Gastrocnemius medialis (tissue), 4 donors: ENCODE data around the gene RBM34.

Experiments used
- POLR2A ChIP-seq, 2 donors: fragments of 450-650 bp; IDR thresholded peaks; one replicate each; pipeline ENCODE4 v1.6.1; 2017; ENCODE audit warnings: antibody characterized with exemption in 2 of 2, mild to moderate bottlenecking in 2 of 2, moderate library complexity in 2 of 2
- TF ChIP-seq, protein P1 (sequence below), 5 experiments: fragments of 450-650 bp in 3 of 5; fragments of 200-600 bp in 2 of 5; sonication (generic) in 2 of 5; IDR thresholded peaks in 4 of 5; conservative IDR thresholded peaks in 1 of 5; 1 replicate in 4 of 5; 2 replicates in 1 of 5; pipeline ENCODE4 v1.5.1; 2016 to 2019; ENCODE audit warnings: antibody characterized with exemption in 5 of 5, mild to moderate bottlenecking in 3 of 5, moderate library complexity in 3 of 5

DNA sequence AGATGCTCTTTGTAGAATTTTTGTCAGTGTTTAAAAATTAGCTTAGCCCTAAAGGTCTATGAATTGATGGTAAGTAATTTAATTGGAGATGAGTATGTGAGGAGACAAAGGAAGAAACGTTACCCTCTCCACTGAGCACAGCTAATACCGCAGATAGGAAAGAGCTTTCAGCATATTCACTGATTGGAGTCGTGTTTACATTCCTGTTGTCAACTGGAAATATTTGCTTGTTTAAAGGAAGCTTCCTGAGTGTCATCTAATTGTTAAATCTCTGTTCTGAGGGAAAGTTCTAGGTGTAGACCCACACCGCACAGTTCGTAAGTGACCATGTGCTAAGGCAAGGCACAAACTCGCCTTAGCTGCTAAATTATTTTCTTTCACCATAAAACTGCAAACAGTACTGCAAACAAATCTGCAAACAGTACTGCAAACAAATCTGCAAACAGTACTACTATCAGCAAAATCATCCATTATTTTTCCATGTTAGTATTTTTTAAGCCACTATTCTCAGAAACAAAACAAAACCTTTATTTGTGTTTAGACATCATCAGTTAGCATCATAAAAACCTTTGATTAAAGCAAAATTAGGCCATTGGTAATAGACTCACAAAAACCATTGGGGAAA lies 65.0 kb downstream of the RBM34 start:
- TF ChIP-seq, protein P1, sequence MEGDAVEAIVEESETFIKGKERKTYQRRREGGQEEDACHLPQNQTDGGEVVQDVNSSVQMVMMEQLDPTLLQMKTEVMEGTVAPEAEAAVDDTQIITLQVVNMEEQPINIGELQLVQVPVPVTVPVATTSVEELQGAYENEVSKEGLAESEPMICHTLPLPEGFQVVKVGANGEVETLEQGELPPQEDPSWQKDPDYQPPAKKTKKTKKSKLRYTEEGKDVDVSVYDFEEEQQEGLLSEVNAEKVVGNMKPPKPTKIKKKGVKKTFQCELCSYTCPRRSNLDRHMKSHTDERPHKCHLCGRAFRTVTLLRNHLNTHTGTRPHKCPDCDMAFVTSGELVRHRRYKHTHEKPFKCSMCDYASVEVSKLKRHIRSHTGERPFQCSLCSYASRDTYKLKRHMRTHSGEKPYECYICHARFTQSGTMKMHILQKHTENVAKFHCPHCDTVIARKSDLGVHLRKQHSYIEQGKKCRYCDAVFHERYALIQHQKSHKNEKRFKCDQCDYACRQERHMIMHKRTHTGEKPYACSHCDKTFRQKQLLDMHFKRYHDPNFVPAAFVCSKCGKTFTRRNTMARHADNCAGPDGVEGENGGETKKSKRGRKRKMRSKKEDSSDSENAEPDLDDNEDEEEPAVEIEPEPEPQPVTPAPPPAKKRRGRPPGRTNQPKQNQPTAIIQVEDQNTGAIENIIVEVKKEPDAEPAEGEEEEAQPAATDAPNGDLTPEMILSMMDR (IDR thresholded peaks at IDR 0.05 in 4 of 5, conservative IDR thresholded peaks at IDR 0.05 in 1 of 5), result no peak
- TF ChIP-seq POLR2A (IDR thresholded peaks at IDR 0.05), result no peak
